ENCODE results near the gene DOCK8.
"Not testable (repeated sequence)": the region's sequence is repeated elsewhere in the genome, so short reads cannot be mapped to it uniquely, and the experiment has no call there.

DOCK8 gene

GRCh38 chr9:214648-215493, at the start of gene DOCK8:
Gene DOCK8 (plus strand): TSS chr9:214865. CDS start chr9:214977, 112 bp downstream.
- DNase-seq, result peak; percentile 68 to 75

- DNase-seq, result not testable (repeated sequence)
Observed at GRCh38 chr9:169757-170156, 44.9 kb upstream of the DOCK8 start.

GRCh38 chr9:178140-178825, 36.4 kb upstream of the DOCK8 start:
- peak; percentile 8 to 11 for DNase-seq

- peak; percentile 69 to 77 for DNase-seq
Observed at GRCh38 chr9:178970-179383, 35.7 kb upstream of the DOCK8 start, which contains the start of gene ZNG1A. Gene ZNG1A (minus strand): TSS chr9:179056. CDS start chr9:178969, 87 bp downstream.

GRCh38 chr9:199601-200000, 15.1 kb upstream of the DOCK8 start:
- DNase-seq, result not testable (repeated sequence)

- DNase-seq, result no peak
Observed at GRCh38 chr9:206481-206880, 8.2 kb upstream of the DOCK8 start.

GRCh38 chr9:209143-209758, 5.4 kb upstream of the DOCK8 start:
- DNase-seq, result no peak

- no peak for DNase-seq
Observed at GRCh38 chr9:211036-211435, 3.6 kb upstream of the DOCK8 start.

- no peak for DNase-seq
Observed at GRCh38 chr9:211557-211956, 3.1 kb upstream of the DOCK8 start.

- no peak for DNase-seq
Observed at GRCh38 chr9:212297-212696, 2.4 kb upstream of the DOCK8 start.

- DNase-seq, result not testable (repeated sequence)
Observed at GRCh38 chr9:213901-214300, 764 bp upstream of the DOCK8 start.

GRCh38 chr9:214351-214647, 366 bp upstream of the DOCK8 start:
- DNase-seq, result no peak

- DNase-seq, result no peak
Observed at GRCh38 chr9:215631-216155, 1.0 kb downstream of the DOCK8 start.

- DNase-seq, result no peak
Observed at GRCh38 chr9:216866-217265, 2.2 kb downstream of the DOCK8 start.

- DNase-seq, result no peak
Observed at GRCh38 chr9:217950-218349, 3.3 kb downstream of the DOCK8 start.

GRCh38 chr9:219036-219435, 4.4 kb downstream of the DOCK8 start:
- not testable (repeated sequence) for DNase-seq

GRCh38 chr9:219670-220365, 5.2 kb downstream of the DOCK8 start:
- no peak for DNase-seq

- DNase-seq, result no peak
Observed at GRCh38 chr9:221989-222776, 7.5 kb downstream of the DOCK8 start.

- no peak for DNase-seq
Observed at GRCh38 chr9:223152-223551, 8.5 kb downstream of the DOCK8 start.

GRCh38 chr9:224026-224425, 9.4 kb downstream of the DOCK8 start:
- DNase-seq, result no peak

- no peak for DNase-seq
Observed at GRCh38 chr9:224582-225520, 10.2 kb downstream of the DOCK8 start.

Measured in activated CD4-positive, alpha-beta T cell treated with anti-CD3 and anti-CD28 coated beads, Interleukin-2, amount 50 U/mL, for 48 hours (primary cell).